Measurements from ENCODE around the gene DCST1. TPM values are rescaled to one million over a fixed set of nuclear protein-coding genes. Genes with fewer than 3 reads are reported as not detected.

Gene DCST1
- total RNA-seq, 1 experiment from 2014 or later = 0.15 TPM

GRCh38 chr1:155051777-155052398 is 18.3 kb downstream of the DCST1 start:
- DNase-seq (ENCODE audit: low spot score) (no peak), ATAC-seq (peak; percentile 1; the same call in 1 of the 2 replicates)
- no peak overlapping the region for H3K27ac Mint-ChIP-seq
- no peak for TF ChIP-seq ATF3 (CRISPR knock-in tag; conservative IDR thresholded peaks at IDR 0.05)
- no peak for TF ChIP-seq KAT7 (CRISPR knock-in tag; IDR thresholded peaks at IDR 0.05; ENCODE audit: borderline replicate concordance)
- no peak for TF ChIP-seq SMAD4 (CRISPR knock-in tag; IDR thresholded peaks at IDR 0.05)
- no peak for TF ChIP-seq ZNF425 (CRISPR knock-in tag; conservative IDR thresholded peaks at IDR 0.05)
- no peak for TF ChIP-seq JUN (CRISPR knock-in tag; IDR thresholded peaks at IDR 0.05)
- TF ChIP-seq FOXJ3 (CRISPR knock-in tag; IDR thresholded peaks at IDR 0.05; ENCODE audit: borderline replicate concordance) = no peak
- TF ChIP-seq ZMAT4 (CRISPR knock-in tag; IDR thresholded peaks at IDR 0.05) = no peak
- no peaks in the 10 kb centered on the region for H3K9me3 Mint-ChIP-seq
- peaks cover 32% of the 10 kb centered on the region for H3K4me1 Mint-ChIP-seq
- ChIA-PET POLR2A (interaction anchor here (0.6 kb wide), 1 partner anchor 30 kb away, joined by 3 read pairs; no protein-coding TSS in a partner anchor), CTCF (interaction anchor here (0.6 to 9.4 kb wide), 22 partner anchors 8 to 203 kb away, joined by 3 to 176 read pairs (median 8); partner anchors contain the start of genes EFNA3, EFNA4, SHC1 and ZBTB7B)
- no peaks in the 10 kb centered on the region for H3K36me3 Mint-ChIP-seq
- H3K27me3 Mint-ChIP-seq (ENCODE audit: low read depth) = peaks cover 20% of the 10 kb centered on the region
- H3K4me3 Mint-ChIP-seq = peak overlapping the region; percentile 65

GRCh38 chr1:155052439-155053395 is 19.1 kb downstream of the DCST1 start:
- Mint-ChIP-seq H3K27ac (no peak overlapping the region), H3K27me3 (ENCODE audit: low read depth) (peaks cover 20% of the 10 kb centered on the region), H3K9me3 (no peaks in the 10 kb centered on the region), H3K36me3 (no peaks in the 10 kb centered on the region), H3K4me1 (peaks cover 26% of the 10 kb centered on the region), H3K4me3 (peak overlapping the region; percentile 65)
- TF ChIP-seq RORB (CRISPR knock-in tag; IDR thresholded peaks at IDR 0.05) = no peak
- no peak for TF ChIP-seq FOXJ3 (CRISPR knock-in tag; IDR thresholded peaks at IDR 0.05; ENCODE audit: borderline replicate concordance)
- TF ChIP-seq E2F5 (CRISPR knock-in tag; IDR thresholded peaks at IDR 0.05) = no peak
- no peak for TF ChIP-seq ZBTB43 (CRISPR knock-in tag; IDR thresholded peaks at IDR 0.05)
- no peak for TF ChIP-seq KAT7 (CRISPR knock-in tag; IDR thresholded peaks at IDR 0.05; ENCODE audit: borderline replicate concordance)
- no peak for TF ChIP-seq OVOL2 (CRISPR knock-in tag; IDR thresholded peaks at IDR 0.05; ENCODE audit: borderline replicate concordance)
- no peak for TF ChIP-seq NR1H2 (CRISPR knock-in tag; IDR thresholded peaks at IDR 0.05)
- TF ChIP-seq ZNF671 (CRISPR knock-in tag; IDR thresholded peaks at IDR 0.05) = no peak
- no peak for TF ChIP-seq ZNF219 (CRISPR knock-in tag; IDR thresholded peaks at IDR 0.05; ENCODE audit: borderline replicate concordance)
- no peak for TF ChIP-seq ESRRA (CRISPR knock-in tag; IDR thresholded peaks at IDR 0.05; ENCODE audit: borderline replicate concordance)
- no peak for TF ChIP-seq ZNF532 (CRISPR knock-in tag; IDR thresholded peaks at IDR 0.05; ENCODE audit: borderline replicate concordance)
- TF ChIP-seq ERG (CRISPR knock-in tag; IDR thresholded peaks at IDR 0.05) = no peak
- TF ChIP-seq NFE2L1 (CRISPR knock-in tag; IDR thresholded peaks at IDR 0.05) = no peak
- POLR2A ChIA-PET = no interaction called here
- DNase-seq (ENCODE audit: low spot score) = no peak
- CTCF ChIA-PET = interaction anchor here (0.6 to 9.4 kb wide), 17 partner anchors 8 to 157 kb away, joined by 3 to 176 read pairs (median 8); partner anchors contain the start of genes EFNA3, EFNA4, SHC1 and ZBTB7B
- ATAC-seq = no peak
